Stimulated activated naive CD8-positive, alpha-beta T cell treated with anti-CD3 and anti-CD28 coated beads, Interleukin-15, Interleukin-2, amounts not matched to agents 100 U/mL and 50 U/mL, for 24 hours (primary cell): ENCODE measurements around the gene BARX1.
"Not testable (repeated sequence)": the region's sequence is repeated elsewhere in the genome, so short reads cannot be mapped to it uniquely, and the experiment has no call there.

Experiments
- ATAC-seq: fragments of 150-1000 bp; cut with Tn5 transposase; one replicate; pipeline ENCODE4 v1.10.0; 2021
- DNase-seq: peaks from one replicate; pipeline ENCODE4 v3.0.0; 2021

BARX1 gene

DNA sequence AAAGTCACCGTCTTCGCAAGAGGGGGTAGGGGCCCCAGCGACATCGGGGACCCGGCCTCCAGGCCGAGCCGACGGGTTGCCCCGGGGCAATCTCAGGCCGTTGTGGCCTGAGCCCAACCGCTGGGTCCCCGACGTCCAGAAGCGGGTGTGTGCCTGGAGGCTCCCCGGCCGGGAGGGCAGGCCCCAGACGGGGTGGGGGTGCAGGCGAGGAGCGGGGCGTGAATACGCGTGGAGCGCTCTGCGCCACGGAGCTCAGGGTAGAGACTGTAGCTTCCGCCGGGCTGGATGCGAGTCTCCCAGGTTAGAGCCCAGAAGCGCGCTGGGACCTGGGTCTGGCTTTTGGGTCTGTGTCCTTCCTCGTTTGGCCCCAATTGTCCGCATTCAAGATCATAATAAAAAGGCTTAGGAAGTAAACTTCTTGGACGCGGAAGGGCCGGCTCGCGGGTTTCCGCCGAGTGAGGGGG, 3.5 kb downstream of the BARX1 start:
- no peak for DNase-seq
- no peak for ATAC-seq

DNA sequence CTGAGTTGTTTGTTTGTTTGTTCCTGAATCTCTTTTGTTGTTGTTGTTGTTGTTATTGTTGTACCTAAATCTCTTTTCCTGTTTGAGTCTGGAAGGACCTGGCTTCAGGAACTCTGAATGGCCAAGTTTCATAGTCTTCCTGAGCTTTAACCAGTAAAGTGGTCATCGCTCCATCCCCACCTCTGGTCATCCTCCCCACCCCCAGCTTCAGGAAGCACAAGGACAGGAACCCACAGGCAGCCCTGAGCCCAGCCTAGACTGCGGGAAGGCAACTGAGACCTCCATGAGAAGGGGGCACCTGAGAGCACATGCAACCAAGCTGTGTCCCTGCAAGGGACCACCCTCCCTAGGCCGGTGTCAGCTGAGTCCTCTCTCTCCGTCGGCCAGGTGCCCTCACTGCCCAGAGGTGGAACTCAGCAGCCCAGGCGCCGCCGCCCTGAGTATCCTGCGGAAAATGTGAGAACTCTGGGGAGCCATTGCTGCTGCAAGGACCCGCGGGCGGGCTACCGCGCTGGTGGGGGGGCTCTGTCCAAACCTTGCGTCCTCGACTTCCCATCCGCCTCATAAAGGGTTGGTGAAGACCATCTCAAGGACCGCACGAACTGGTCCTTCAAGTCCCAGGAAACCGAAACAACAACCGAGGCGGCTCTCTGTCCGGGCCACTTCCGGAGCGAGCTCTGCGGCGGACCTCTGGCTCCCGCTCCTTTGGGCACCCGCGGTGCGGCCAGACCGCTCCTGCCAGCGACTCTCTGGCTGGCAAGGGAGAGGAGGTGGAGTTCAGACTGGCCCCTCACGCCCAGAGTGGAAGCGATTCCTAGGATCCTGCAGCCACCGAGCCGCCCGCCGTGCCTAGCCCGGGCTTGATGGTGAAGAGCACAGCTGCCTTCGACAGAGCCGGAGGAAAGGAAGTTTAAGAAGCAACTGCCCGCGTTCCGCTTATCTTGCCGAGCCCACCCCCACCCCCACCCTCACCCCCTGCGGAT, 4.2 kb downstream of the BARX1 start:
- ATAC-seq (no peak), DNase-seq (no peak)

- DNase-seq, result no peak
- ATAC-seq, result no peak
Observed at GRCh38 chr9:93949694-93950449, 5.3 kb downstream of the BARX1 start.

- DNase-seq (no peak), ATAC-seq (no peak)
Observed at GRCh38 chr9:93949073-93949693, 6.0 kb downstream of the BARX1 start.

- ATAC-seq (no peak), DNase-seq (no peak)
Observed at GRCh38 chr9:93948441-93949072, 6.6 kb downstream of the BARX1 start.

- no peak for DNase-seq
- no peak for ATAC-seq
Observed at GRCh38 chr9:93947409-93948070, 7.6 kb downstream of the BARX1 start.

DNA sequence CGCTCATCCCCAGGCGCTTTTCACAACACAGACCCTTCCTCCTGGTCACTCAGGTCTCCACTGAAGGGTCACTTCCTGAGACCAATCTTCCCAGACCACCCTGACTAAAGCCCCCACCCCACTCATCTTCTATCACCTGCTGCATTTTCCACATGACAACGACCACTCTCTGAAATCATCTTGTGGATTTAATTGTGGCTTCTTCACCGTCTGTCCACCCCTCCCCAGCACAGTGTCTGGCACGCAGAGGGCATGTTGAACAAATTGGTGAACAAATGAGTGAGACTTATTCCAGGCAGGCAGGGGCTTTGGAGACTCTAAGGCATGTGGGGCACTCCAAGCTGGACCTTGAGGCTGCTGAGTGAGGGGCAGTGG, 8.8 kb downstream of the BARX1 start:
- DNase-seq (no peak), ATAC-seq (no peak)

DNA sequence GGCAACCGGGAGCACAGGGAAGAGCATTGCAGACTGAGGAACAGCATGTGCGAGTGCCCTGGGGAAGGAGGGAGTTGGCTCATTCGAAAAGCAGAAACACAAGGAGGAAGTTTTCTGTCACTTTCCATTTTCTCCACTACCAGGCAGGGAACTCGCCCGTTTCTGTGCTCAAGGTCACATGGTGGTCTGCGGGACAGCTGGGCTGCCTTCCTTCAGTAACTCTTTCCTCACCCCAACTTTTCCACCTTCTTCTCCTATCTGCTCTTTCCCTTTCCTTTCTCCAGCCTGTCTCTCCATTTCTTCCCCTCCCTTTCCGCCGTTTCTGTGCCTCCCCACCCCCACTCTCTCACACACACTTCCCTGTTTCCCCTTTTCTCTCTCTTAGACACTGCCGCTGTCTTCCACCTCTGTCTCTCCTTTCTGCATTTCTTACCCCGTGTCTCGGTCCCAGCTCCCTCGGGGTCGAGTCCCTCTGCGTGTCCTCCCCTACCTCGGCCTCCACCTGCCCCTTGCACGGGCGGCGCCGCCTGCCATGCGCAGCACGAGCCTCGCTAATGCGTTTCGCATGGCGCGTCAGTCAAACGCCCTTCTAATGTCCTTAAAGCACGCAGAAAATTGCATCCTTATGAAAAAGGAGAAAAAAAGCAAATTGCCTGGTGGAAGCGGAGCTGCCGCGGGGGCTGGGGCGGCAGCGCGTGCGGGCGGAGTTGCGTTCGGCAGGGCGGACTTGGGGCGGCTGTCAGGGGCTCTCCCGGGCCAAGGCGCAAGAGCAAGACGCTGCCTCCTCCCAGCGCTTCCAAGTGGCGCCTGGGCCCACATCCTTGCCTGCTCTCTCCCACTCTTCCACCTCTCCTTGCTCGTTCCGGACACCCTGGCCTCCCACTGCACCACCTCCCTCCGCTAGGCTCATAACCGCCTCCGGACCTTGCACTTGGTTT, 9.5 kb downstream of the BARX1 start:
- DNase-seq (no peak), ATAC-seq (no peak)

- DNase-seq (no peak), ATAC-seq (no peak)
Observed at GRCh38 chr9:93944011-93944410, 11.1 kb downstream of the BARX1 start.

GRCh38 chr9:93942161-93942560, 13.0 kb downstream of the BARX1 start:
- ATAC-seq (no peak), DNase-seq (no peak)

- DNase-seq, result no peak
- ATAC-seq, result peak; percentile 54
Observed at GRCh38 chr9:93941493-93941892, 13.7 kb downstream of the BARX1 start.

DNA sequence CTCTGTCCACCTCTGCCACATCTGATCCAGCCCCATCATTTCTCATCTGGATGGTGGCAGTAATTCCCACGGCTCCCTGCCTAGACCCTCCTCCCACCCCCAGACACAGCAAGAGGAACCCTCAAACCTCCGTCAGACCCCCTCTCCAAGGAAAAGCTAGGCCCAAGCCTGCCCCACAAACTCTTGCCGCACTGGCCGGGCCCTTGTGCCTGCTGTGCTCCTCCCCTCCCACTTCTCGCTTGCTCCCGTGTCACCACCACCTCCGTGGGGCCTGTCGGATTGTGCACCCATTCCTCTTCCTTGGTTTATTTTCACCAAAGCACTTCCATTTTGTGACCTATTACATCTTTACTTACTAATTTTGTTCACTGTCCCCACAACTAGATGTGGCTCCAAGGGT, 14.2 kb downstream of the BARX1 start:
- ATAC-seq (no peak), DNase-seq (no peak)

DNA sequence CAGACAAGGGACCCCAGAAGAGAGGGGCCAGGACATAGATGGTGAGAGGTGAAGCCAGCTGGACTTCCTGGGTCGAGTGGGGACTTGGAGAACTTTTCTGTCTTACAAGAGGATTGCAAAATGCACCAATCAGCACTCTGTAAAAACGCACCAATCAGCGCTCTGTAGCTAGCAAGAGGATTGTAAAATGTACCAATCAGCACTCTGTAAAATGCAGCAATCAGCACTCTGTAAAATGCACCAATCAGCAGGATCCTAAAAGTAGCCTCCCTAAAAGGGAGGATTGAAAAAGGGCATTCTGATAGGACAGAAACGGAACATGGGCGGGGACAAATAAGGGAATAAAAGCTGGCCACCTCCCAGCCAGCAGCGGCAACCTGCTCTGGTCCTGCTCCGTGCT, 15.6 kb downstream of the BARX1 start:
- DNase-seq, ATAC-seq: not testable (repeated sequence)

DNA sequence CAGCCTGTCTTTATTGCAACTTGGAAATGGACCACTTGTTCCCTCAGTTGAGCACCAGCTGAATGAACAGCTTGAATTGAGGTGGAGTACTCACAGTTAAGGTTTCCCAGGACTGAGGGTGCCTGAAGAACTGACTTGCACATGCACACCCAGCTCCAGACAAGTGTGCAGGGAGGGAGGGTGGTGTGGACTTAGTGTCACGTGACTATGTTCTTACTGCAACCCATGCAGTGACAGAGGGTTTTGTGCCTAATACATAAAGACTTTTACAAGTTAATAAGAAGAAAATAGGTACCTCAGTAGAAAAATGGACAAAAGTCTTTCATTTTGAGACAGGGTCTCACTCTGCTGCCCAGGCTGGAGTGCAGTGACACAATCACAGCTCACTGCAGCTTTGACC, 18.0 kb downstream of the BARX1 start:
- no peak for DNase-seq
- no peak for ATAC-seq

GRCh38 chr9:93931905-93932304, 23.2 kb downstream of the BARX1 start:
- ATAC-seq (no peak), DNase-seq (no peak)

GRCh38 chr9:93930070-93930469, 25.1 kb downstream of the BARX1 start:
- ATAC-seq (no peak), DNase-seq (no peak)

- ATAC-seq, result no peak
- DNase-seq, result no peak
Observed at GRCh38 chr9:93929231-93929630, 25.9 kb downstream of the BARX1 start.

DNA sequence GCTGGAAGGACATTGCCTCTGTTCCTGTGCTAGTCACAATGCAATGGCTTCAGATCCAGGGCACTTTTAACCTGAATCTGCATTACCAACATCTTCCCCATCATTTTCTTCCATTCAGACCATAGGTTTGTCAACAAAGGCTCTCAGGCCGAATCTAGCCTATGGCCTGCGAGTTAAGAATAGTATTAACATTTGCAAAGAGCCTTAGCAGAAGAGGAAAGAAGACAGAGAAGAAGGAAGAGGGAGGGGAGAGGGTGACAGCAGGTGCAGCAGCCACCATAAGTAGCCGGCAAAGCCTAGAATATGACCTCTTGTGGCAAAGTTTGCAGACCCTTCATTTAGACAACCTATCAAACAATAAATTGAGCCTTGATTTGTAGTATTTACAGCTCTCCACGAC, 32.6 kb downstream of the BARX1 start:
- ATAC-seq (no peak), DNase-seq (no peak)

GRCh38 chr9:93920131-93920800, 34.9 kb downstream of the BARX1 start:
- DNase-seq, result no peak
- ATAC-seq, result no peak

DNA sequence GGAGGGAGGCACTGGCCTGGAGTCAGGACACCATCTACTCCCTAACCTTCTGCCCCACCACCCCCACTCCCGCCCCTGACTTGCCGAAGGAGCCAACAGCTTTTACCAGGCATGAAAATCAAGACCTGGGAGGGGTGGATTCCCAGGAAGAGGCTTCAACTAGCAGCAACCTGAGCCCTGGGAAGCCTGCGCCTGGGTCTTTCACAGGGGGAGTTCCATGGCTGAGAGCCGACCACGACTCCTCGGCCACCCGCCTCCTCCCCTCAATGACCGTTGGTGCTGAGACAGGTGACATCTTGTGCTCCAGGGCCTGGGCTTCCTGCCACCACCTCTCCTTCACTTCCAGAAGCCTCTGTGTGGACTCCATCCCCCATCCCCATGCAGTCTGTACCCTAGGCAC, 37.1 kb downstream of the BARX1 start:
- no peak for DNase-seq
- ATAC-seq, result no peak
